ENCODE results near the gene CTSC. TPM values are rescaled to one million over a fixed set of nuclear protein-coding genes. Genes with fewer than 3 reads are reported as not detected.

CTSC gene
- total RNA-seq, 6 donors from 2014 or later, result 74.4 to 370 (median 247) TPM

GRCh38 chr11:88345408-88345807, 7.9 kb upstream of the CTSC start:
- no peak overlapping the region for H3K27ac ChIP-seq
- H3K4me3 ChIP-seq, result no peak overlapping the region
- no peaks in the 10 kb centered on the region for H3K36me3 ChIP-seq
- TF ChIP-seq EP300 (IDR thresholded peaks at IDR 0.05) (no peak), POLR2A (IDR thresholded peaks at IDR 0.05) (no peak), CTCF (IDR thresholded peaks at IDR 0.05) (no peak), POLR2AphosphoS5 (IDR thresholded peaks at IDR 0.05) (no peak)
- H3K9me3 ChIP-seq, result no peaks in the 10 kb centered on the region
- ATAC-seq (ENCODE audit: low FRiP score in 2 of 2) (no peak), DNase-seq (no peak)
- H3K27me3 ChIP-seq, result no peaks in the 10 kb centered on the region
- WGBS, 2 donors, result 66 to 83% methylated on average over 2 of the region's 2 CpGs
- H3K4me1 ChIP-seq, result peaks cover 0 to 11% (median 2%) of the 10 kb centered on the region in 4 donors

- WGBS, 2 donors, result 40 to 61% methylated on average over 2 of the region's 2 CpGs
- no peak for DNase-seq
Observed at GRCh38 chr11:88344869-88345268, 7.3 kb upstream of the CTSC start.

GRCh38 chr11:88341522-88342251, 4.2 kb upstream of the CTSC start:
- Histone ChIP-seq H3K4me1 (peaks cover 5 to 29% (median 13%) of the 10 kb centered on the region in 4 donors), H3K9me3 (no peaks in the 10 kb centered on the region), H3K27ac (no peak overlapping the region), H3K27me3 (peaks cover 0 to 2% (median 0%) of the 10 kb centered on the region in 4 donors), H3K36me3 (no peaks in the 10 kb centered on the region), H3K4me3 (no peak overlapping the region)
- DNase-seq (no peak), ATAC-seq (ENCODE audit: low FRiP score in 2 of 2) (no peak)
- WGBS, 2 donors, result 77 to 85% methylated on average over 3 to 4 of the region's 4 CpGs
- TF ChIP-seq CTCF (IDR thresholded peaks at IDR 0.05), result no peak

More at GRCh38 chr11:88344869-88345268, 7.3 kb upstream of the CTSC start:
- Histone ChIP-seq H3K4me3 (no peak overlapping the region), H3K4me1 (peaks cover 0 to 11% (median 3%) of the 10 kb centered on the region in 4 donors), H3K27me3 (no peaks in the 10 kb centered on the region), H3K36me3 (no peaks in the 10 kb centered on the region), H3K27ac (no peak overlapping the region), H3K9me3 (no peaks in the 10 kb centered on the region)
- ATAC-seq (ENCODE audit: low FRiP score in 2 of 2), result no peak
- TF ChIP-seq POLR2A (IDR thresholded peaks at IDR 0.05) (no peak), POLR2AphosphoS5 (IDR thresholded peaks at IDR 0.05) (no peak), CTCF (IDR thresholded peaks at IDR 0.05) (no peak), EP300 (IDR thresholded peaks at IDR 0.05) (no peak)

GRCh38 chr11:88340366-88340935, 2.9 kb upstream of the CTSC start:
- ATAC-seq (ENCODE audit: low FRiP score in 2 of 2), result no peak
- Histone ChIP-seq H3K27me3 (peaks cover 0 to 2% (median 0%) of the 10 kb centered on the region in 4 donors), H3K4me1 (peaks cover 5 to 29% (median 13%) of the 10 kb centered on the region in 4 donors), H3K4me3 (no peak overlapping the region), H3K9me3 (no peaks in the 10 kb centered on the region), H3K36me3 (no peaks in the 10 kb centered on the region), H3K27ac (no peak overlapping the region)
- DNase-seq, result no peak
- TF ChIP-seq CTCF (IDR thresholded peaks at IDR 0.05) (no peak), POLR2AphosphoS5 (IDR thresholded peaks at IDR 0.05) (no peak), EP300 (IDR thresholded peaks at IDR 0.05) (no peak), POLR2A (IDR thresholded peaks at IDR 0.05) (no peak)
- 61 to 89% methylated on average over 3 of the region's 3 CpGs for WGBS, 2 donors
